ENCODE results near the gene DPYSL4. TPM values are rescaled to one million over a fixed set of nuclear protein-coding genes. Genes with fewer than 3 reads are reported as not detected.

The DPYSL4 gene
- total RNA-seq, 1 experiment from 2014 or later = 26.3 TPM

GRCh38 chr10:132157101-132157500, 29.6 kb upstream of the DPYSL4 start:
- Histone ChIP-seq H3K79me2 (ENCODE audit: insufficient read depth, low read length) (no peaks in the 10 kb centered on the region), H2BK120ac (ENCODE audit: low read depth, low read length, poor library complexity, severe bottlenecking) (no peak overlapping the region), H3K9ac (ENCODE audit: extremely low read depth, insufficient read length, low read length) (no peak overlapping the region), H3K4me1 (ENCODE audit: insufficient read depth, low read length) (no peaks in the 10 kb centered on the region; the same call in 1 of the 2 replicates), H4K20me1 (ENCODE audit: control insufficient read depth, insufficient read depth, insufficient read length) (no peaks in the 10 kb centered on the region), H4K8ac (replicated peaks; ENCODE audit: insufficient read length, low read depth, low read length) (no peak overlapping the region), H2BK5ac (ENCODE audit: insufficient read length, low read length) (no peak overlapping the region), H4K5ac (ENCODE audit: insufficient read length, low read depth, low read length) (no peak overlapping the region), H3K27me3 (ENCODE audit: insufficient read depth, low read length) (no peaks in the 10 kb centered on the region), H3T11ph (ENCODE audit: low read length) (no peak overlapping the region), H2BK15ac (ENCODE audit: low read depth, low read length) (no peak overlapping the region), H4K91ac (ENCODE audit: insufficient read length, low read depth, low read length) (no peak overlapping the region), H3K9me3 (ENCODE audit: control insufficient read depth, low read depth, low read length) (no peaks in the 10 kb centered on the region), H3K56ac (ENCODE audit: insufficient read length, low read depth, low read length) (no peak overlapping the region), H3K79me1 (ENCODE audit: insufficient read depth, low read depth, low read length, poor library complexity, severe bottlenecking) (no peaks in the 10 kb centered on the region), H3K4me2 (ENCODE audit: insufficient read depth, insufficient read length, low read length) (no peak overlapping the region), H2BK12ac (ENCODE audit: insufficient read length, low read depth, low read length) (no peak overlapping the region), H2AFZ (ENCODE audit: low read length) (no peak overlapping the region), H3K14ac (ENCODE audit: insufficient read depth, low read length) (no peak overlapping the region), H3K23me2 (ENCODE audit: insufficient read length, low read depth, low read length, poor library complexity, severe bottlenecking) (no peaks in the 10 kb centered on the region), H3K18ac (ENCODE audit: insufficient read length, low read depth, low read length) (no peak overlapping the region), H2AK5ac (ENCODE audit: insufficient read length, low read length) (no peak overlapping the region), H3K23ac (ENCODE audit: insufficient read length, low read depth, low read length) (no peak overlapping the region), H3K27ac (ENCODE audit: insufficient read length, low read depth, low read length) (no peak overlapping the region), H2BK20ac (ENCODE audit: low read depth, low read length, poor library complexity, severe bottlenecking) (no peak overlapping the region), H3K4ac (ENCODE audit: low read depth, low read length) (no peak overlapping the region)
- H3K27me3 Mint-ChIP-seq (ENCODE audit: low read depth) = no peaks in the 10 kb centered on the region
- no peaks in the 10 kb centered on the region; a peak in 1 of 7 replicates for H3K36me3 Mint-ChIP-seq (ENCODE audit: insufficient read depth in 1 of 3, low read depth in 3 of 3)
- peaks cover 0 to 5% of the 10 kb centered on the region in 2 experiments; a peak in 4 of 5 replicates for H3K9me3 Mint-ChIP-seq
- WGBS (ENCODE audit: extremely low coverage, insufficient read length, low lambda C conversion rate) = no CpG with 5 or more reads among the region's 8 CpGs
- no peak overlapping the region for H3K4me3 Mint-ChIP-seq
- no peak for TF ChIP-seq CTCF (conservative IDR thresholded peaks at IDR 0.05)
- no peak overlapping the region for H3K27ac Mint-ChIP-seq
- DNase-seq = no peak
- peaks cover 0 to 5% of the 10 kb centered on the region in 2 experiments; a peak in 2 of 4 replicates for H3K4me1 Mint-ChIP-seq

Data from H9 (cell line).